ENCODE measurements around the gene NDC80. TPM values are rescaled to one million over a fixed set of nuclear protein-coding genes. Genes with fewer than 3 reads are reported as not detected.

Gene NDC80
- total RNA-seq, 1 donor from 2014 or later: 98.1 TPM

- no peaks in the 10 kb centered on the region for H4K20me1 ChIP-seq (ENCODE audit: low read depth)
- no peak overlapping the region for H3K27ac ChIP-seq
- H3K9ac ChIP-seq: no peak overlapping the region
- no peaks in the 10 kb centered on the region for H3F3A ChIP-seq (ENCODE audit: low read depth)
- H3K4me3 ChIP-seq: no peak overlapping the region
- H3K9me3 ChIP-seq (ENCODE audit: low read depth): no peaks in the 10 kb centered on the region
- no peak for DNase-seq (ENCODE audit: low spot score)
- Mint-ChIP-seq H3K4me3 (no peak overlapping the region), H3K27ac (no peak overlapping the region), H3K36me3 (peaks cover 15% of the 10 kb centered on the region), H3K9me3 (peaks cover 9% of the 10 kb centered on the region), H3K27me3 (ENCODE audit: insufficient read depth, low read depth) (no peaks in the 10 kb centered on the region), H3K4me1 (peaks cover 1% of the 10 kb centered on the region)
- H3K27me3 ChIP-seq: no peaks in the 10 kb centered on the region
- no peaks in the 10 kb centered on the region for H3K36me3 ChIP-seq
- no peak for TF ChIP-seq CTCF (IDR thresholded peaks at IDR 0.05)
- TF ChIP-seq EZH2phosphoT487 (IDR thresholded peaks at IDR 0.05): no peak
- no peak for TF ChIP-seq EZH2 (IDR thresholded peaks at IDR 0.05)
- H3K79me2 ChIP-seq (ENCODE audit: low read depth): no peaks in the 10 kb centered on the region
- no peak overlapping the region for H2AFZ ChIP-seq (replicated peaks)
- H3K4me2 ChIP-seq: no peak overlapping the region
- H3K4me1 ChIP-seq: peaks cover 6% of the 10 kb centered on the region
Observed at GRCh38 chr18:2534906-2535305, 36.5 kb upstream of the NDC80 start.

- no peaks in the 10 kb centered on the region for H3K27me3 Mint-ChIP-seq (ENCODE audit: insufficient read depth, low read depth)
- DNase-seq (ENCODE audit: low spot score): no peak
- no peak overlapping the region for H3K4me2 ChIP-seq
- H3F3A ChIP-seq (ENCODE audit: low read depth): no peaks in the 10 kb centered on the region
- H2AFZ ChIP-seq (replicated peaks): no peak overlapping the region
- H3K27ac Mint-ChIP-seq: no peak overlapping the region
- peaks cover 15% of the 10 kb centered on the region for H3K36me3 Mint-ChIP-seq
- no peak overlapping the region for H3K27ac ChIP-seq
- H3K9me3 ChIP-seq (ENCODE audit: low read depth): no peaks in the 10 kb centered on the region
- peaks cover 9% of the 10 kb centered on the region for H3K9me3 Mint-ChIP-seq
- H3K27me3 ChIP-seq: no peaks in the 10 kb centered on the region
- peaks cover 6% of the 10 kb centered on the region for H3K4me1 Mint-ChIP-seq
- peaks cover 8% of the 10 kb centered on the region for H3K4me1 ChIP-seq
- no peaks in the 10 kb centered on the region for H3K79me2 ChIP-seq (ENCODE audit: low read depth)
- TF ChIP-seq CTCF (IDR thresholded peaks at IDR 0.05) (no peak), EZH2 (IDR thresholded peaks at IDR 0.05) (no peak), EZH2phosphoT487 (IDR thresholded peaks at IDR 0.05) (no peak)
- H3K36me3 ChIP-seq: no peaks in the 10 kb centered on the region
- H3K4me3 Mint-ChIP-seq: no peak overlapping the region
- H3K9ac ChIP-seq: no peak overlapping the region
- H4K20me1 ChIP-seq (ENCODE audit: low read depth): no peaks in the 10 kb centered on the region
- no peak overlapping the region for H3K4me3 ChIP-seq
Observed at GRCh38 chr18:2535419-2535910, 35.9 kb upstream of the NDC80 start.

- H3K4me2 ChIP-seq: no peak overlapping the region
- H3K4me3 Mint-ChIP-seq: no peak overlapping the region
- H3K4me1 ChIP-seq: peaks cover 12% of the 10 kb centered on the region
- H2AFZ ChIP-seq (replicated peaks): no peak overlapping the region
- H3K4me3 ChIP-seq: no peak overlapping the region
- H3K9me3 ChIP-seq (ENCODE audit: low read depth): no peaks in the 10 kb centered on the region
- H3K27ac Mint-ChIP-seq: no peak overlapping the region
- no peaks in the 10 kb centered on the region for H3F3A ChIP-seq (ENCODE audit: low read depth)
- peaks cover 10% of the 10 kb centered on the region for H3K4me1 Mint-ChIP-seq
- TF ChIP-seq CTCF (IDR thresholded peaks at IDR 0.05) (no peak), EZH2 (IDR thresholded peaks at IDR 0.05) (no peak), EZH2phosphoT487 (IDR thresholded peaks at IDR 0.05) (no peak)
- DNase-seq (ENCODE audit: low spot score): no peak
- peaks cover 15% of the 10 kb centered on the region for H3K36me3 Mint-ChIP-seq
- H4K20me1 ChIP-seq (ENCODE audit: low read depth): no peaks in the 10 kb centered on the region
- H3K9ac ChIP-seq: no peak overlapping the region
- no peaks in the 10 kb centered on the region for H3K36me3 ChIP-seq
- H3K9me3 Mint-ChIP-seq: peaks cover 7% of the 10 kb centered on the region
- no peak overlapping the region for H3K27ac ChIP-seq
- H3K27me3 ChIP-seq: no peaks in the 10 kb centered on the region
- no peaks in the 10 kb centered on the region for H3K79me2 ChIP-seq (ENCODE audit: low read depth)
- H3K27me3 Mint-ChIP-seq (ENCODE audit: insufficient read depth, low read depth): no peaks in the 10 kb centered on the region
Observed at GRCh38 chr18:2536063-2536462, 35.3 kb upstream of the NDC80 start.

All from neural progenitor cell (in vitro differentiated cells).